Measurements from ENCODE around the gene RASAL2.

- TF ChIP-seq CTCF (conservative IDR thresholded peaks at IDR 0.05; ENCODE audit: low read length) (no peak), EZH2phosphoT487 (IDR thresholded peaks at IDR 0.05; ENCODE audit: borderline replicate concordance) (no peak)
These were observed 143.2 kb downstream of the RASAL2 start for GRCh38 chr1:178237121-178237520.

Measured in Loucy (cell line).